Ovary (tissue), 9 donors: ENCODE measurements around the gene FAM117A. TPM values are rescaled to one million over a fixed set of nuclear protein-coding genes. Genes with fewer than 3 reads are reported as not detected.

ENCODE experiments used
- DNase-seq, 5 donors: peaks; one replicate each; pipeline ENCODE4 v3.0.0-alpha.2; 2019 to 2020
- H3K27ac ChIP-seq, 2 donors: fragments of 200-600 bp; one replicate each; pipeline versions ENCODE4 v1.5.1 to v1.8.0; 2019 to 2022
- H3K27me3 ChIP-seq: fragments of 200-600 bp; one replicate; pipeline ENCODE4 v1.8.0; 2022
- H3K36me3 ChIP-seq: fragments of 200-600 bp; sonication (generic); one replicate; pipeline ENCODE4 v1.5.1; 2019
- H3K4me1 ChIP-seq: one replicate; pipeline ENCODE4 v1.8.1; 2013; ENCODE audit warnings: mild to moderate bottlenecking, moderate library complexity; ENCODE audit not compliant: insufficient read depth
- H3K4me3 ChIP-seq: fragments of 200-600 bp; sonication (generic); one replicate; pipeline ENCODE4 v1.5.1; 2017
- H3K9me3 ChIP-seq, 2 donors: fragments of 200-600 bp in 1 of 2; sonication (generic) in 1 of 2; one replicate each; pipeline versions ENCODE4 v1.5.1 to v1.8.1; 2013 to 2019; ENCODE audit warnings: mild to moderate bottlenecking in 1 of 2, moderate library complexity in 1 of 2
- CTCF ChIP-seq, 3 donors: fragments of 450-650 bp in 2 of 3; fragments of 200-600 bp in 1 of 3; IDR thresholded peaks; one replicate each; pipeline versions ENCODE4 v1.5.1 to v1.8.0; 2016 to 2022; ENCODE audit warnings: antibody characterized with exemption in 3 of 3, mild to moderate bottlenecking in 1 of 3
- EP300 ChIP-seq: sonication (generic); formaldehyde crosslinking; IDR thresholded peaks from one replicate; pipeline ENCODE4 v1.6.1; 2017; ENCODE audit warnings: antibody characterized with exemption
- POLR2A ChIP-seq: fragments of 450-650 bp; IDR thresholded peaks from one replicate; pipeline ENCODE4 v1.6.1; 2017; ENCODE audit warnings: antibody characterized with exemption, mild to moderate bottlenecking, moderate library complexity
- WGBS, 3 donors: extraction: QIAGEN DNeasy Blood & Tissue Kit in 1 of 3; methylation state at CpG; one replicate each; pipeline versions ENCODE4 v1.1.5 to v1.1.7; 2013 to 2017; 5-methylcytosine and 5-hydroxymethylcytosine counted together
- intact Hi-C, 4 donors: fragments of 100-400 bp; cut with DNase I; formaldehyde crosslinking; loops; one replicate each; pipeline versions ENCODE4 v1.11.0 to v1.15.1; 2022 to 2023
- polyA plus RNA-seq, 2 donors: library from polyadenylated mRNA; stranded (reverse); fragments of 200-250 nt in 1 of 2; fragments of 350-450 nt in 1 of 2; fragmentation: Illumina TruSeq in 1 of 2; extraction: RNeasy Lipid Tissue Mini Kit (QIAGEN cat#74804) in 1 of 2; gene quantifications; one replicate each; pipeline ENCODE4 v1.2.3, GENCODE V29; 2013 to 2014
- total RNA-seq, 7 donors: library from RNA; depleted of rRNA in 2 of 7; stranded (reverse); fragments of >200 nt in 2 of 7; fragmentation: NEBNext Ultra II Directional in 3 of 7; extraction: Animal tissue kit (Norgen Biotek cat#: 25700) in 3 of 7; gene quantifications; one replicate each; pipeline versions ENCODE4 v1.1.0 to v1.2.4, GENCODE V29; 2016 to 2023
- donor health status: DM: no; HTN: no; CAD: no; lungs with moderate emphysema.
- donor health status: DM: no; HTN: no; CAD: no.
- donor health status: Bipolar disorder and iron deficiency.
- donor health status: DM: yes; HTN: yes; CAD: no.
- donor health status: DM: no; HTN: no; CAD: no.
- donor health status: DM: yes; HTN: yes; CAD: no.

FAM117A gene
- total and polyA plus RNA-seq, 9 donors: 15.0 to 30.4 (median 19.0) TPM

GRCh38 chr17:49677933-49678847 is 85.7 kb downstream of the FAM117A start, which contains the start of gene SPOP:
TSS of gene SPOP (minus strand) at chr17:49678097. CDS start at chr17:49622810, 55,287 bp downstream.
- Histone ChIP-seq H3K4me1 (peaks cover 4% of the 10 kb centered on the region), H3K27ac (peak within 1 kb of the TSS; percentile 95 to 98), H3K9me3 (no peaks in the 10 kb centered on the region), H3K27me3 (no peaks in the 10 kb centered on the region), H3K4me3 (peak within 1 kb of the TSS; percentile 71), H3K36me3 (no peaks in the 10 kb centered on the region)
- intact Hi-C loops: no loop called here
- peak; percentile 99 for DNase-seq
- WGBS, 3 donors: 14 to 15% (median 15%) methylated on average over 50 to 53 of the region's 53 CpGs
- TF ChIP-seq POLR2A (peak; percentile 68), CTCF (IDR thresholded peaks at IDR 0.05) (no peak), EP300 (no peak)

GRCh38 chr17:49677134-49677932 is 86.6 kb downstream of the FAM117A start:
- Histone ChIP-seq H3K4me3 (peak overlapping the region; percentile 71), H3K4me1 (peaks cover 4% of the 10 kb centered on the region), H3K9me3 (no peaks in the 10 kb centered on the region), H3K27me3 (no peaks in the 10 kb centered on the region), H3K36me3 (no peaks in the 10 kb centered on the region), H3K27ac (peak overlapping the region; percentile 95 to 98)
- 0 to 1% (median 1%) methylated on average over 32 to 34 of the region's 34 CpGs for WGBS, 3 donors
- TF ChIP-seq POLR2A: no peak
- no peak for TF ChIP-seq CTCF (IDR thresholded peaks at IDR 0.05)
- peak; percentile 96 to 99 (median 97) for DNase-seq
- intact Hi-C loops: no loop called here

GRCh38 chr17:49676276-49676868 is 87.6 kb downstream of the FAM117A start:
- 19 to 28% (median 22%) methylated on average over 5 of the region's 5 CpGs for WGBS, 3 donors

More at GRCh38 chr17:49676276-49676868, 87.6 kb downstream of the FAM117A start:
- intact Hi-C loops: no loop called here
- no peaks in the 10 kb centered on the region for H3K36me3 ChIP-seq
- DNase-seq: no peak
- H3K4me1 ChIP-seq: peaks cover 5% of the 10 kb centered on the region
- H3K27me3 ChIP-seq: no peaks in the 10 kb centered on the region
- TF ChIP-seq POLR2A: no peak
- no peak for TF ChIP-seq CTCF (IDR thresholded peaks at IDR 0.05)
- TF ChIP-seq EP300: no peak
- H3K27ac ChIP-seq: no peak overlapping the region
- H3K4me3 ChIP-seq: peak overlapping the region; percentile 71
- H3K9me3 ChIP-seq: no peaks in the 10 kb centered on the region
